HG03039 (cell line): ENCODE data around the gene LMLN.
"Not testable (repeated sequence)": the region's sequence is repeated elsewhere in the genome, so short reads cannot be mapped to it uniquely, and the experiment has no call there.

Experiments used
- ATAC-seq: cut with Tn5 transposase; IDR thresholded peaks from one replicate; pipeline ENCODE4 v1.9.1; 2021; ENCODE audit warnings: mild to moderate bottlenecking, moderate library complexity; ENCODE audit not compliant: unreplicated experiment

The LMLN gene

DNA sequence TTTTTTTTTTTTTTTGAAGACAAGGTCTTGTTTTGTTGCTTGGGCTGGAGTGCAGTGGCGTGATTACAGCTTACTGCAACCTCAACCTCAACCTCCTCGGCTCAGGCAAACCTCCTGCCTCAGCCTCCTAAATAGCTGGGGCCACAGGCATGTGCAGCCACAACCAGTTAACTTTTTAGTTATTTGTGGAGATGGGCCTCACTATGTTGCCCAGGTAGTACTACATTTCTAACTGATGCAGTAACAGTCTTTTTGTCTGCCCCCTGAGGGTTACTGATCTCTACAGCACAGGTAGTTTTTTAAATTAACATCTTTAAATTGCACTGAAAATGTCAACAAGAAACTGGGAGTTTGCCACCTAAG, 3.4 kb upstream of the LMLN start:
- ATAC-seq: no peak

- ATAC-seq: no peak
Measured at GRCh38 chr3:197957790-197958133, 2.3 kb upstream of the LMLN start.

GRCh38 chr3:197958346-197958745, 1.7 kb upstream of the LMLN start:
- no peak for ATAC-seq

DNA sequence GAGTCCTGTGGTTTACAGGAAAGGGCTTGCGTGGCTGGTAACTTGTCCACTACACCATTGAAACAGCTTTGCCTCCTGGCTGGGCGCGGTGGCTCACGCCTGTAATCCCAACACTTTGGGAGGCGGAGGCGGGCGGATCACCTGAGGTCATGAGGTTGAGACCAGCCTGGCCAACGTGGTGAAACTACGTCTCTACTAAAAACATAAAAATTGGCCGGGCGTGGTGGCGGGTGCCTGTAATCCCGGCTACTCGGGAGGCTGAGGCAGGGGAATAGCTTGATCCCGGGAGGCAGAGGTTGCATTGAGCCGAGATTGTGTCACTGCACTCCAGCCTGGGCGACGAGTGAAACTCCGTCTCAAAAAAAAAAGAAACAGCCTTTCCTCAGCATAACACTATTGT, 1.2 kb upstream of the LMLN start:
- ATAC-seq: not testable (repeated sequence)

DNA sequence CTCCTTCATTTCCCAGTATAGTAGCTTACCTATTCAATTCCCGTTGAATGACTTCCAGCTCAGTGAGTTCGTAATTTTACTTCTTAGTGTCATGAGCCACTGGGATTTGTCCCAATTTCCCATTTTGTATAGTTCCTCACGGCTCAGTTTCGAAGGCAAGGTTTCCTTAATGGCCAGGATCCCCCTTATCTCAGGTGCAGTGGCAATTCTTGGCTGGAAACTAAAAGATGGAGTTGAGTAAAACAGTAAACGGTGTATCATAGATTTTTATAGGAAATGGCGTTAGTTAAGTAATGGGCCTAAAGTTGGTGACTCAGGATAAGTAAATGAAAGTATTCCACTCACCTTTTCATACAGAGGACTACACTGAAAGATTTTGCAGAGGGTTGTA, 522 bp upstream of the LMLN start:
- no peak for ATAC-seq

- no peak for ATAC-seq
Measured at GRCh38 chr3:197960694-197961581, 921 bp downstream of the LMLN start.

- ATAC-seq: no peak
Measured at GRCh38 chr3:197961582-197961945, 1.5 kb downstream of the LMLN start.

- ATAC-seq: no peak
Measured at GRCh38 chr3:197963019-197963637, 3.1 kb downstream of the LMLN start.

GRCh38 chr3:197967337-197967989, 7.4 kb downstream of the LMLN start:
- not testable (repeated sequence) for ATAC-seq

DNA sequence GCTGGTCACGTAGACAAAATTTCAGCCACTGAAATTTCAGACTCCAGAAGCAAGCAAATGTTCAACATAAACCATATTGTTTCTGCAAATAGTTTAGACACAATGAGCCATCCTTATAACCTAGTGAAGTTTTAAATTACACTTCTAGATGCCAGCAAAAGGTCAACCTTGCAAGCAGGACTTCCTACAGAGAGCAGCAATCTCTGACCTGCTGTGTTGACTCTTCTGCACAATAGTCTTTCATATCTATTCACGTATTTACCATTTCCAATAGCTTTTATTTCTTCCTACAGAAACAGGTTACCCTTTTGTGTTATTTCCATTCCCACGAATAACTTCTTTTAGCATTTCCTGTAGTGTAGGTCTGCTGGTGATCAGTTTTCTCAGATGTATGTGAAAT, 10.6 kb downstream of the LMLN start:
- ATAC-seq: no peak

DNA sequence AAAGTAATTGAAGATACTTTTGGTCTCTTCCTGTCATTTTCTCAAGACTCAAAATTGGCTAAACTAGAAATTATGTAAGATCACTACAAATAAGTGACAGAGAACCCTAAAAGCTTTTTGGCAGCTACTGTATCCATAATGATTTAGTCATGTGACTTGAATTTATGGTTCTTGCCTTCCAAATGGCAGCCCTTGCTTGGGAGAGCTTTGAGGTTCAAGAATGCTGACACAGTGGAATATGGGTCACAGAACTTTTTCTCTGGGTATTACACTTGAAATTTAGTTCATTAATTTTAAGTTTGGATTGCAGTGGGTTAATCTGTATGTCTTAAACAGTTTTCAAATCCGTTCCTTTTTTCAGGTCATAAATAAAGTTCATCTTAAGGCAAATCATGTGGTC, 14.0 kb downstream of the LMLN start:
- ATAC-seq: no peak

- no peak for ATAC-seq
Measured at GRCh38 chr3:197975311-197975710, 15.3 kb downstream of the LMLN start.

- no peak for ATAC-seq
Measured at GRCh38 chr3:197983076-197983475, 23.1 kb downstream of the LMLN start.

DNA sequence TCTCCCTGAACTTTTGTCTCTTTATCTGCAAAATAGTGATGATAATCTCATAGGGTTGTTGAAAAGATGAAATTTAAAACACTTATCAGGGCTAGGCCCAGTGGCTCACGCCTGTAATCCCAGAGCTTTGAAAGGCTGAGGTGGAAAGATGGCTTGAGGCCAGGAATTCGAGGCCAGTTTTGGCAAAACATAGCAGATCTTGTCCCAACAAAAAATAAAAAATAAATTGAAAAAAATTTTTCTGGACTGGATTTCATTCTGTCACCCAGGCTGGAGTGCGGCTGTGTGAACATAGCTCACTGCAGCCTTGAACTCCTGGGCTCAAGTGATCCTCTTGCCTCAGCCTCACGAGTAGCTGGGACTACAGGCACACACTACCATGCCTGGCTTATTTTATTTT, 29.6 kb downstream of the LMLN start:
- ATAC-seq: no peak

GRCh38 chr3:197994736-197995135, 34.7 kb downstream of the LMLN start:
- ATAC-seq: no peak

- ATAC-seq: no peak
Measured at GRCh38 chr3:197996855-197997254, 36.8 kb downstream of the LMLN start.

- no peak for ATAC-seq
Measured at GRCh38 chr3:197997936-197998335, 37.9 kb downstream of the LMLN start.

- no peak for ATAC-seq
Measured at GRCh38 chr3:198017090-198017489, 57.1 kb downstream of the LMLN start.

GRCh38 chr3:198018416-198018815, 58.4 kb downstream of the LMLN start:
- ATAC-seq: no peak

DNA sequence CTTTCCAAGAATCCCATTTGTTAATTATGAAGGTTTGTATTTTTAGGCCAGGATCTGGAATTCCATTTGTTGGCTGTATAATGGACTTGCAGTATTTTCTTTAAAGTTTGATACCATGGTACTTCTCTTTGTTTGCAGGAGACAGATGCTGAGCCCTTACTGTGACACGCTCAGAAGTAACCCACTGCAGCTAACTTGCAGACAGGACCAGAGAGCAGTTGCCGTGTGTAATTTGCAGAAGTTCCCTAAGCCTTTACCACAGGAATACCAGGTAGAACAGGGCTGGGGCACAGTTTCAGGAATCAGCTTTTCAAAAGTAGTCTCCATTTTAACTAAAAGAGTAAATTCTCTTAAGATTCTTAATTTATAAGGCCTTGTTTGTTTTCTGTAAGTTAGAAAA, 59.1 kb downstream of the LMLN start:
- no peak for ATAC-seq

GRCh38 chr3:198021320-198021719, 61.3 kb downstream of the LMLN start:
- no peak for ATAC-seq

- no peak for ATAC-seq
Measured at GRCh38 chr3:198022604-198023003, 62.6 kb downstream of the LMLN start.
